ENCODE results near the gene LCA5.

The LCA5 gene

DNA sequence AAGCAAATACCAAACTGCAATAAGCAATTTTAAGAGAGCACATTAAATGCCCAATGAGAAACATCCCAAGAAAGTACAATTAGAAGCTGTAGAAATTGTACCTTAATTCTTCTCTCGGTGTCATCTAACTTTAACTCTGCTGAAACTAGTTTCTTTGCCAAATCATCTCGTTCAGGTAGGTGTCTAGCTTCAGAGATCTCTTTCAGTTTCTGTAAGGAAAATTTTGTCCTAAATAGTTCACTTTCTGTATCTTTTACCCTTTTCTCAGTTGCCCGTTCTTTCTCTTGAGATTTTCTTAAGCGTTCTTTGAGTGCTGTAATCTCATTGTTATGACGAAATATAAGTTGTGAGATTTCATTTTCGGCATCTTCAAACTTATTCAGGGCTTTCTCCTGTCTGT, 24.1 kb downstream of the LCA5 start:
- Histone ChIP-seq H3K4me3 (ENCODE audit: low read depth in 1 of 2, low read length in 2 of 2) (no peak overlapping the region), H3K27ac (ENCODE audit: low read depth, low read length) (no peak overlapping the region), H3K9ac (ENCODE audit: low read depth in 1 of 2, low read length in 2 of 2) (no peak overlapping the region)

GRCh38 chr6:79512014-79512413, 25.2 kb downstream of the LCA5 start:
- Histone ChIP-seq H3K27me3 (ENCODE audit: control insufficient read depth in 1 of 2, insufficient read depth in 2 of 2, low read length in 2 of 2) (no peaks in the 10 kb centered on the region), H3K4me3 (ENCODE audit: low read depth in 1 of 2, low read length in 2 of 2) (no peak overlapping the region), H3K9ac (ENCODE audit: low read depth in 1 of 2, low read length in 2 of 2) (no peak overlapping the region), H3K4me1 (ENCODE audit: control insufficient read depth in 1 of 2, insufficient read depth in 2 of 2, low read length in 2 of 2) (no peaks in the 10 kb centered on the region), H3K27ac (ENCODE audit: low read depth, low read length) (no peak overlapping the region), H3K9me3 (ENCODE audit: control insufficient read depth in 1 of 2, low read length in 2 of 2) (no peaks in the 10 kb centered on the region), H3K36me3 (ENCODE audit: control insufficient read depth in 1 of 2, insufficient read depth in 2 of 2, low read length in 2 of 2) (no peaks in the 10 kb centered on the region)

More for the DNA sequence above, 24.1 kb downstream of the LCA5 start:
- Histone ChIP-seq H3K36me3 (ENCODE audit: control insufficient read depth in 1 of 2, insufficient read depth in 2 of 2, low read length in 2 of 2) (no peaks in the 10 kb centered on the region), H3K4me1 (ENCODE audit: control insufficient read depth in 1 of 2, insufficient read depth in 2 of 2, low read length in 2 of 2) (no peaks in the 10 kb centered on the region), H3K9me3 (ENCODE audit: control insufficient read depth in 1 of 2, low read length in 2 of 2) (no peaks in the 10 kb centered on the region), H3K27me3 (ENCODE audit: control insufficient read depth in 1 of 2, insufficient read depth in 2 of 2, low read length in 2 of 2) (no peaks in the 10 kb centered on the region)

DNA sequence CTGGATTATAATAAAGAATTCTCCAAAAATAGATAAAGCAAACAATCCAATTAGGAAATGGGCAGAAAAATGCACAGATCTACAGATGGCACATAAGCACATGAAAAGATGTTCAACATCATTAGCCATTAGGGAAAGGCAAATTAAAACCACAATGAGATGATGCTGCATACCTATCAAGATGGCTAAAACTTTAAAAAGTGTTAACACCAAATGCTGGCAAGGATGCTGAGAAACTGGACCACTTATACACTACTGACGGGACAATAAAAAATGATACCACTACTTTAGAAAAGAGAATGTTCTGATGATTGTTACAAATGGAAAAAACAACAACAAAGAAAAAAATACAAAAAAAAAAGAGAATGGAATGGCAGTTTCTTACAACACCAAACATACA, 26.5 kb downstream of the LCA5 start:
- Histone ChIP-seq H3K9me3 (ENCODE audit: control insufficient read depth in 1 of 2, low read length in 2 of 2) (no peaks in the 10 kb centered on the region), H3K27me3 (ENCODE audit: control insufficient read depth in 1 of 2, insufficient read depth in 2 of 2, low read length in 2 of 2) (no peaks in the 10 kb centered on the region), H3K36me3 (ENCODE audit: control insufficient read depth in 1 of 2, insufficient read depth in 2 of 2, low read length in 2 of 2) (no peaks in the 10 kb centered on the region), H3K27ac (ENCODE audit: low read depth, low read length) (no peak overlapping the region), H3K4me3 (ENCODE audit: low read depth in 1 of 2, low read length in 2 of 2) (no peak overlapping the region), H3K9ac (ENCODE audit: low read depth in 1 of 2, low read length in 2 of 2) (no peak overlapping the region), H3K4me1 (ENCODE audit: control insufficient read depth in 1 of 2, insufficient read depth in 2 of 2, low read length in 2 of 2) (no peaks in the 10 kb centered on the region)

DNA sequence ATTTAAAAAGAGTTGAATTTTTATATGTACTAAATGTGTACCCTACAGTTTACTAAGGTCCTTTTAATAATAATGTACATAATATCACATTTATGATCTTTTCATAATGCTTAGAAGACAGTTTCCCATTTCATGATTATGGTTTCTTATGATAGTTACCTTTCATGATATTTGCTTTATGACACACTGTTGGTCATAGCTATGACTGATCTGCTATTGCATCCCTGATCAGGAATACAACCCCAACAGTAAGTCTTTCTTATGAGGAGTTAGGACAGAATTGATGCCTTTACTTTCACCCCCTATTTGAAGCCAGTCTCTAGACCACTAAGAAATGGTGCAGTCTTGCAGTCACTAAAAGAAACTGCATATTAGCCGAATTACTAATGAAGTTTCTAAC, 31.0 kb downstream of the LCA5 start:
- Histone ChIP-seq H3K27me3 (ENCODE audit: control insufficient read depth in 1 of 2, insufficient read depth in 2 of 2, low read length in 2 of 2) (no peaks in the 10 kb centered on the region), H3K4me1 (ENCODE audit: control insufficient read depth in 1 of 2, insufficient read depth in 2 of 2, low read length in 2 of 2) (no peaks in the 10 kb centered on the region), H3K4me3 (ENCODE audit: low read depth in 1 of 2, low read length in 2 of 2) (no peak overlapping the region), H3K36me3 (ENCODE audit: control insufficient read depth in 1 of 2, insufficient read depth in 2 of 2, low read length in 2 of 2) (no peaks in the 10 kb centered on the region), H3K27ac (ENCODE audit: low read depth, low read length) (no peak overlapping the region), H3K9ac (ENCODE audit: low read depth in 1 of 2, low read length in 2 of 2) (no peak overlapping the region), H3K9me3 (ENCODE audit: control insufficient read depth in 1 of 2, low read length in 2 of 2) (no peaks in the 10 kb centered on the region)

DNA sequence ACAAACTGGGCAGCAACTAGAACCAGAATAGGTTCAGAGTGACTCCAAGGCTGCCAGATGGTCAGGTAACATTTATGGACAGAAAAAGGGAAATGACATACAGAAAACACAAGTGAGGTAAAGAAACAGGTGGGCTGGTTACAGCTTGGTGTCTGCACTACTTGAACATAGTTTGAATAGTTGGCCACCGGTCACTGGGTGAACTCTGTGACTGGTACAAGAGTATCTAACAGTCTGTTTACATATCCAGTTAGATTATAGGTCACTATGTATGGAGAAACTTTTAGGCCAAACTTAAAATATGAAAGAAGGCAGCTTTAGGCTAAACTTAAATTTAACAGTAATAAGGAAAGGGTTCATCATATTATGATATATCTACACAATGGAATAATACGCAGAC, 32.9 kb downstream of the LCA5 start:
- Histone ChIP-seq H3K9me3 (ENCODE audit: control insufficient read depth in 1 of 2, low read length in 2 of 2) (no peaks in the 10 kb centered on the region), H3K4me3 (ENCODE audit: low read depth in 1 of 2, low read length in 2 of 2) (no peak overlapping the region), H3K27me3 (ENCODE audit: control insufficient read depth in 1 of 2, insufficient read depth in 2 of 2, low read length in 2 of 2) (no peaks in the 10 kb centered on the region), H3K36me3 (ENCODE audit: control insufficient read depth in 1 of 2, insufficient read depth in 2 of 2, low read length in 2 of 2) (no peaks in the 10 kb centered on the region), H3K27ac (ENCODE audit: low read depth, low read length) (no peak overlapping the region), H3K9ac (ENCODE audit: low read depth in 1 of 2, low read length in 2 of 2) (no peak overlapping the region), H3K4me1 (ENCODE audit: control insufficient read depth in 1 of 2, insufficient read depth in 2 of 2, low read length in 2 of 2) (no peaks in the 10 kb centered on the region)

GRCh38 chr6:79498842-79499241, 38.4 kb downstream of the LCA5 start:
- no peaks in the 10 kb centered on the region for H3K27me3 ChIP-seq (ENCODE audit: control insufficient read depth in 1 of 2, insufficient read depth in 2 of 2, low read length in 2 of 2)
- no peak overlapping the region for H3K4me3 ChIP-seq (ENCODE audit: low read depth in 1 of 2, low read length in 2 of 2)
- no peak overlapping the region for H3K27ac ChIP-seq (ENCODE audit: low read depth, low read length)
- H3K4me1 ChIP-seq (ENCODE audit: control insufficient read depth in 1 of 2, insufficient read depth in 2 of 2, low read length in 2 of 2): no peaks in the 10 kb centered on the region
- H3K36me3 ChIP-seq (ENCODE audit: control insufficient read depth in 1 of 2, insufficient read depth in 2 of 2, low read length in 2 of 2): no peaks in the 10 kb centered on the region
- no peaks in the 10 kb centered on the region for H3K9me3 ChIP-seq (ENCODE audit: control insufficient read depth in 1 of 2, low read length in 2 of 2)
- H3K9ac ChIP-seq (ENCODE audit: low read depth in 1 of 2, low read length in 2 of 2): no peak overlapping the region

DNA sequence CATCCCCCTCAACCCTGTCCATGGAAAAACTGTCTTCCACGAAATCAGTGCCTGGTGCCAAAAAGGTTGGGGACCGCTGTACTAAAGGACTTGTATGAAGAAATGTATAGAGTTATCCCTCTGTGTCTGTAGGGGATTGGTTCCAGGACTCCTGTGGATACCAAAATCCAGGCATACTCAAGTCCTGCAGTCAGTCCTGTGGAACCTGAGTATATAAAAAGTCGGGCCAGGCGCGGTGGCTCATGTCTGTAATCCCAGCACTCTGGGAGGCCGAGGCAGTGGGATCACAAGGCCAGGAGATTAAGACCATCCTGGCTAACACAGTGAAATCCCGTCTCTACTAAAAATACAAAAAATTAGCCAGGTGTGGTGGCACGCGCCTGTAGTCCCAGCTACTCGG, 42.0 kb downstream of the LCA5 start:
- H3K4me1 ChIP-seq (ENCODE audit: control insufficient read depth in 1 of 2, insufficient read depth in 2 of 2, low read length in 2 of 2): no peaks in the 10 kb centered on the region
- H3K27ac ChIP-seq (ENCODE audit: low read depth, low read length): no peak overlapping the region
- no peaks in the 10 kb centered on the region for H3K36me3 ChIP-seq (ENCODE audit: control insufficient read depth in 1 of 2, insufficient read depth in 2 of 2, low read length in 2 of 2)
- H3K4me3 ChIP-seq (ENCODE audit: low read depth in 1 of 2, low read length in 2 of 2): no peak overlapping the region
- H3K9ac ChIP-seq (ENCODE audit: low read depth in 1 of 2, low read length in 2 of 2): no peak overlapping the region
- no peaks in the 10 kb centered on the region for H3K27me3 ChIP-seq (ENCODE audit: control insufficient read depth in 1 of 2, insufficient read depth in 2 of 2, low read length in 2 of 2)
- H3K9me3 ChIP-seq (ENCODE audit: control insufficient read depth in 1 of 2, low read length in 2 of 2): no peaks in the 10 kb centered on the region

DNA sequence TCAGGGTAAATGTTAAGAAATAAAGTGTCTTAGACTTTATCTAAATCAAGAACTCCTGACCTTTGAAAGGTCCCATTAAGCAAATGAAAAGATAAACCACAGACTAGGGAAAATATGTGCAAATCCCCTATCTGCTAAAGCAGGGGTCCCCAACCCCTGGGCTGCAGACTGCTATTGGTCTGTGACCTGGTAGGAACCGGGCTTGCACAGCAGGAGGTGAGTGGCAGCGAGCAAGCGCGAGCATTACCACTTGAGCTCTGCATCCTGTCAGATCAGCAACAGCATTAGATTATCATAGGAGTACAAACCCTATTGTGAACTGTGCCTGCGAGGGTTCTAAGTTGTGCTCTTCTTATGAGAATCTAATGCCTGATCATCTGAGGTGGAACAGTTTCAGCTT, 42.4 kb downstream of the LCA5 start:
- Histone ChIP-seq H3K27ac (ENCODE audit: low read depth, low read length) (no peak overlapping the region), H3K4me3 (ENCODE audit: low read depth in 1 of 2, low read length in 2 of 2) (no peak overlapping the region), H3K9me3 (ENCODE audit: control insufficient read depth in 1 of 2, low read length in 2 of 2) (no peaks in the 10 kb centered on the region), H3K9ac (ENCODE audit: low read depth in 1 of 2, low read length in 2 of 2) (no peak overlapping the region), H3K27me3 (ENCODE audit: control insufficient read depth in 1 of 2, insufficient read depth in 2 of 2, low read length in 2 of 2) (no peaks in the 10 kb centered on the region), H3K4me1 (ENCODE audit: control insufficient read depth in 1 of 2, insufficient read depth in 2 of 2, low read length in 2 of 2) (no peaks in the 10 kb centered on the region), H3K36me3 (ENCODE audit: control insufficient read depth in 1 of 2, insufficient read depth in 2 of 2, low read length in 2 of 2) (no peaks in the 10 kb centered on the region)

DNA sequence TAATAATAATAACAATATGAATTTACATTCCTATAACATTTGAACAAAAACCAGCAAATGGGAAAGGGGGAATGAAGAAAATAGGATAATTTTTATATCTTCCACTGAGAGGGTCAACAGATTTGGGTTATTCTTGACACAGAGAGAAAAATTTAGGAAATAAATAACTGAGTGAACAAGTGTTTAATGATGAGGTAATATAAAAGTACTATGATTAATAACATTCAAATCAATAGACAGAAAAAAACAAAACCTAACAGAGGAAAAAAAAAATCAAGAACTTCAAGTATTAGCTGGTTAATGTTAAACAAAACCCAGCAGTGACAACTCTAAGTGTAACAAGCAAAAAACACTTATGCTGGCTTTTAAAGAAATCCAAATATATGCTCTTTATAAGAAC, 66.5 kb downstream of the LCA5 start:
- H3K9ac ChIP-seq (ENCODE audit: low read depth in 1 of 2, low read length in 2 of 2): no peak overlapping the region

GRCh38 chr6:79469376-79470246, 67.6 kb downstream of the LCA5 start:
- H3K9ac ChIP-seq (ENCODE audit: low read depth in 1 of 2, low read length in 2 of 2): no peak overlapping the region
- H3K27ac ChIP-seq (ENCODE audit: low read depth, low read length): no peak overlapping the region

More for the DNA sequence above, 66.5 kb downstream of the LCA5 start:
- Histone ChIP-seq H3K27me3 (ENCODE audit: control insufficient read depth in 1 of 2, insufficient read depth in 2 of 2, low read length in 2 of 2) (no peaks in the 10 kb centered on the region), H3K36me3 (ENCODE audit: control insufficient read depth in 1 of 2, insufficient read depth in 2 of 2, low read length in 2 of 2) (no peaks in the 10 kb centered on the region), H3K4me1 (ENCODE audit: control insufficient read depth in 1 of 2, insufficient read depth in 2 of 2, low read length in 2 of 2) (no peaks in the 10 kb centered on the region), H3K9me3 (ENCODE audit: control insufficient read depth in 1 of 2, low read length in 2 of 2) (no peaks in the 10 kb centered on the region), H3K4me3 (ENCODE audit: low read depth in 1 of 2, low read length in 2 of 2) (no peak overlapping the region), H3K27ac (ENCODE audit: low read depth, low read length) (no peak overlapping the region)

More at GRCh38 chr6:79469376-79470246, 67.6 kb downstream of the LCA5 start:
- H3K9me3 ChIP-seq (ENCODE audit: control insufficient read depth in 1 of 2, low read length in 2 of 2): no peaks in the 10 kb centered on the region
- no peaks in the 10 kb centered on the region for H3K27me3 ChIP-seq (ENCODE audit: control insufficient read depth in 1 of 2, insufficient read depth in 2 of 2, low read length in 2 of 2)
- H3K36me3 ChIP-seq (ENCODE audit: control insufficient read depth in 1 of 2, insufficient read depth in 2 of 2, low read length in 2 of 2): no peaks in the 10 kb centered on the region
- no peak overlapping the region for H3K4me3 ChIP-seq (ENCODE audit: low read depth in 1 of 2, low read length in 2 of 2)
- H3K4me1 ChIP-seq (ENCODE audit: control insufficient read depth in 1 of 2, insufficient read depth in 2 of 2, low read length in 2 of 2): no peaks in the 10 kb centered on the region
